Ovary (tissue), 3 donors: ENCODE data around the gene MAT2A.
"Not testable (repeated sequence)": the region's sequence is repeated elsewhere in the genome, so short reads cannot be mapped to it uniquely, and the experiment has no call there.

Source experiments
- POLR2A ChIP-seq: fragments of 450-650 bp; IDR thresholded peaks from one replicate; pipeline ENCODE4 v1.6.1; 2017; ENCODE audit warnings: antibody characterized with exemption, mild to moderate bottlenecking, moderate library complexity
- TF ChIP-seq, protein P1 (sequence below), 3 donors: fragments of 450-650 bp in 2 of 3; fragments of 200-600 bp in 1 of 3; IDR thresholded peaks; one replicate each; pipeline versions ENCODE4 v1.5.1 to v1.8.0; 2016 to 2022; ENCODE audit warnings: antibody characterized with exemption in 3 of 3, mild to moderate bottlenecking in 1 of 3
- donor health status: DM: no; HTN: no; CAD: no.

DNA sequence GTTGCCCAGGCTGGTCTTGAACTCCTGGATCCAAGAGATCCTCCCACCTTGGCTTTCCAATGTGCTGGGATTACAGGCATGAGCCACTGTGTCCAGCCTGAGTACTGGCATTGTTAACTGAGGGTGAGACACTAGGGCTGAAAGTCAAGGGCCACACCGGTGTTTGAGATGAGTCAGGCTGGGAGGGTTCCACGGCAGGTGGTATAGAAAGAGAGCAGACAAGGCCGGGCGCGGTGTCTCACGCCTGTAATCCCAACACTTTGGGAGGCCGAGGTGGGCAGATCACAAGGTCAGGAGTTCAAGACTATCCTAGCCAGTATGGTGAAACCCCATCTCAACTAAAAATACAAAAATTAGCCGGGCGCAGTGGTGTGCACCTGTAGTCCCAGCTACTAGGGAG is 53.3 kb downstream of the MAT2A start:
- TF ChIP-seq, protein P1, sequence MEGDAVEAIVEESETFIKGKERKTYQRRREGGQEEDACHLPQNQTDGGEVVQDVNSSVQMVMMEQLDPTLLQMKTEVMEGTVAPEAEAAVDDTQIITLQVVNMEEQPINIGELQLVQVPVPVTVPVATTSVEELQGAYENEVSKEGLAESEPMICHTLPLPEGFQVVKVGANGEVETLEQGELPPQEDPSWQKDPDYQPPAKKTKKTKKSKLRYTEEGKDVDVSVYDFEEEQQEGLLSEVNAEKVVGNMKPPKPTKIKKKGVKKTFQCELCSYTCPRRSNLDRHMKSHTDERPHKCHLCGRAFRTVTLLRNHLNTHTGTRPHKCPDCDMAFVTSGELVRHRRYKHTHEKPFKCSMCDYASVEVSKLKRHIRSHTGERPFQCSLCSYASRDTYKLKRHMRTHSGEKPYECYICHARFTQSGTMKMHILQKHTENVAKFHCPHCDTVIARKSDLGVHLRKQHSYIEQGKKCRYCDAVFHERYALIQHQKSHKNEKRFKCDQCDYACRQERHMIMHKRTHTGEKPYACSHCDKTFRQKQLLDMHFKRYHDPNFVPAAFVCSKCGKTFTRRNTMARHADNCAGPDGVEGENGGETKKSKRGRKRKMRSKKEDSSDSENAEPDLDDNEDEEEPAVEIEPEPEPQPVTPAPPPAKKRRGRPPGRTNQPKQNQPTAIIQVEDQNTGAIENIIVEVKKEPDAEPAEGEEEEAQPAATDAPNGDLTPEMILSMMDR (IDR thresholded peaks at IDR 0.05): not testable (repeated sequence)
- TF ChIP-seq POLR2A: not testable (repeated sequence)
